ENCODE data around the gene MAN2A1.
"Not testable (repeated sequence)": the region's sequence is repeated elsewhere in the genome, so short reads cannot be mapped to it uniquely, and the experiment has no call there.

The MAN2A1 gene

GRCh38 chr5:109759306-109759705 is 69.6 kb downstream of the MAN2A1 start:
- DNase-seq = no peak

GRCh38 chr5:109760130-109760529 is 70.4 kb downstream of the MAN2A1 start:
- not testable (repeated sequence) for DNase-seq

GRCh38 chr5:109762821-109763220 is 73.1 kb downstream of the MAN2A1 start:
- DNase-seq = no peak

- DNase-seq = no peak
Measured at GRCh38 chr5:109767184-109767995, 77.7 kb downstream of the MAN2A1 start.

- DNase-seq = no peak
Measured at GRCh38 chr5:109767997-109768396, 78.3 kb downstream of the MAN2A1 start.

- no peak for DNase-seq
Measured at GRCh38 chr5:109769597-109770291, 80.0 kb downstream of the MAN2A1 start.

GRCh38 chr5:109775130-109775529 is 85.4 kb downstream of the MAN2A1 start:
- no peak for DNase-seq

GRCh38 chr5:109779036-109779735 is 89.5 kb downstream of the MAN2A1 start:
- DNase-seq = no peak

- no peak for DNase-seq
Measured at GRCh38 chr5:109784687-109785086, 95.0 kb downstream of the MAN2A1 start.

- no peak for DNase-seq
Measured at GRCh38 chr5:109786206-109786855, 96.6 kb downstream of the MAN2A1 start.

- no peak for DNase-seq
Measured at GRCh38 chr5:109788596-109788995, 98.9 kb downstream of the MAN2A1 start.

- no peak for DNase-seq
Measured at GRCh38 chr5:109792613-109793012, 102.9 kb downstream of the MAN2A1 start.

GRCh38 chr5:109803854-109804253 is 114.1 kb downstream of the MAN2A1 start:
- no peak for DNase-seq

GRCh38 chr5:109805472-109805871 is 115.7 kb downstream of the MAN2A1 start:
- DNase-seq = no peak

GRCh38 chr5:109805883-109806282 is 116.2 kb downstream of the MAN2A1 start:
- no peak for DNase-seq

GRCh38 chr5:109812698-109813097 is 123.0 kb downstream of the MAN2A1 start:
- no peak for DNase-seq

GRCh38 chr5:109816732-109817131 is 127.0 kb downstream of the MAN2A1 start:
- no peak for DNase-seq

GRCh38 chr5:109819878-109820277 is 130.2 kb downstream of the MAN2A1 start:
- no peak for DNase-seq

- no peak for DNase-seq
Measured at GRCh38 chr5:109823597-109823996, 133.9 kb downstream of the MAN2A1 start.

- no peak for DNase-seq
Measured at GRCh38 chr5:109825450-109825849, 135.7 kb downstream of the MAN2A1 start.

GRCh38 chr5:109826426-109826825 is 136.7 kb downstream of the MAN2A1 start:
- DNase-seq = no peak

GRCh38 chr5:109829331-109829730 is 139.6 kb downstream of the MAN2A1 start:
- no peak for DNase-seq

- DNase-seq = no peak
Measured at GRCh38 chr5:109830955-109831502, 141.3 kb downstream of the MAN2A1 start.

Data from CD4-positive, alpha-beta T cell treated with Interleukin-10 for 1 hour (primary cell).